ENCODE data around the gene SYNGR4.
A peak's percentile ranks its signal among the peaks of the same experiment; 100 is the strongest.

SYNGR4 gene

GRCh38 chr19:48421548-48421947 lies 57.4 kb downstream of the SYNGR4 start:
- no peak for DNase-seq

GRCh38 chr19:48424694-48425219 lies 60.6 kb downstream of the SYNGR4 start:
- DNase-seq: peak in 3 of 56 donors; percentile 11 to 28 (median 14)

Data from amygdala (tissue), 56 donors.